Stimulated activated CD4-positive, alpha-beta T cell treated with anti-CD3 and anti-CD28 coated beads, TNF-alpha, amount 100 ng/mL, for 48 hours (primary cell): ENCODE measurements around the gene TOPBP1.
"Not testable (repeated sequence)": the region's sequence is repeated elsewhere in the genome, so short reads cannot be mapped to it uniquely, and the experiment has no call there.

ENCODE experiments used
- DNase-seq, 3 donors: peaks; one replicate each; pipeline ENCODE4 v3.0.0-alpha.2; 2020; ENCODE audit warnings: low read depth in 3 of 3

Gene TOPBP1

DNA sequence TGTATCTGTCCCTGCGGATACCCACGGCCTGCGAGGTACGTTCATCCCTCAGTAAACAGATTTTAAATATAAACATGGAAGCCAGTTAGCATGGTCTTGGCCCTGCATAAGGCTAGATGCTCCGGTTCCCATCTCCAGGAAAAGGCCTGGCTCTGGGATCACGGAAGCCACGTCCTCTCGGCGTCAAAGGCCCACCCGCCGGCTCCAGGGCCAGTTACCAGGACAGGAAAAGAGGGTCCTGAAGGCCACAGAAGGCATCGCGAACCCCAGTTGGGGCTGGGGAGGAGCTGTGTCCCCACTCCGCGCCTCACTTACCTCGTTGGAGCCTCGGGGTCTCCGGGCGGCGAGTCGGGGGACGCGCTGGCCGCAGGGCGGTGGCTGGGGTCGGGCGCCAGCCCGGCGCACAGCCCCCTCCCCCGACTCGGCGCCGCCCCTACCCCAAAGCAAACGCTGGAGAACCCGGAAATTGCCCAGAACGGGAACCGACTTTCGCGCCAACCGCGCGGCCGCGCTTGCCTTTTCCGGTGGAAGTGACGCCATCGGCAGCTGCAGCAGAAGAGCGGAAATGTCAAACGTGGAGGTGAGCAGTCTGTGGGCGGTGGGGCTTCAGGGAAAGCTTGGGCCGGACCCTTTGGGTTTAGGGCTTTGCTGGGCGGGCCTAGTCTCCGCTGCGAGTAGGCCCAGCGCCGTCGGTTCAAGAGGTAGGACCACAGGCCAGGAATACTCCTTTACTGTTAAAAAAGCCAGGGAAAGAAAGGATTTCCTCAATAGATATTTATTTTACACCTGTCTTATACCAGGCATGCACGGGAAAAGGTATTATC is at the start of gene TOPBP1:
TSS of gene TOPBP1 (minus strand) at position 488 of the 824 bp plus-strand sequence. CDS start 814 bp downstream, outside the sequence.
- peak; percentile 80 to 90 (median 81) for DNase-seq

DNA sequence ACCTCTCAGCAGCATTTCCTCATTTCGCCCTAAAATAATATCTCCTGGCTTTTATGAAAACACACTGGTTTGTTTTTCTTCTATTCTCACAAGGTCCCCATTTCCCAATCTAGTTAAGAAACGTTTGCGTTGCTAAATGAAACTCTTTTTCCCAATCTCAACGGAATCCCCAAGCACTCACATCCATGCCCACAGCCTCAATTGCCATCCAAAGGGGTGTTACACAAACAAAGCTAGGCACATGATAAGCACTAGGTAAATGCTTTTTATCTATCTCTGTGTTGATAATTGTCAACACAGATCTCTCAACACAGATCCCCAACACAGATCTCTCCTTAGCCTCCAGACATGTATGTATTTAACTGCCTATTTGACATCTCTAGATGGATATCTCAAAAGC is 49.3 kb upstream of the TOPBP1 start:
- DNase-seq, result no peak

DNA sequence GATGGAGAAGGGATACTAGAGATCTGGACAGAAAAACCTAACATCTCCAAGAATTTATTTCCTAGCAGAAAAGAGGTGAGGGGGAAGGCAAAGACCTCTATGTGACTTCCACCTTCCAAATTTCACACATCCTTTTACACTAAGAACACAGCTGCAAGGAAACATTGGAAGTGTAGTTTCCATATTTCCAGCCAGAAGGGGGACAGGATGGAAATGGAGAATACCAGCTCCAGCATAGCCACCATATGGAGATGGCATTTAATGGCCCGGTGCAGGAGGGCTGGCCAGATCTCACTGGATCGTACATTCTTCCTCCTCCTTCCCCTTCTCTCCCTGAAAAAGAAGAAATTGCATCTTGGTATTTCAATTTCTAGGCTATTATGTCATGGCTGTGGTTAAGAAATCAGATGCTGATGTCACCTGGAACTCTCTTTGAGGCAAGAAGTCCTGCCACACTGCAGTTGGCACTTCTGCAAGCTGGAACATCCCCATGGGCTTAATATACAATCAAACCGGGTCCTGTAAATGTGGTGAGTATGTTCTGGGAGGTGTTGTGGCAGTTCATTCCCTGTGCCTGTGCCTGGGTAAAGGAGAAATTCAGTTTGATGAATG is 47.5 kb upstream of the TOPBP1 start:
- no peak for DNase-seq

DNA sequence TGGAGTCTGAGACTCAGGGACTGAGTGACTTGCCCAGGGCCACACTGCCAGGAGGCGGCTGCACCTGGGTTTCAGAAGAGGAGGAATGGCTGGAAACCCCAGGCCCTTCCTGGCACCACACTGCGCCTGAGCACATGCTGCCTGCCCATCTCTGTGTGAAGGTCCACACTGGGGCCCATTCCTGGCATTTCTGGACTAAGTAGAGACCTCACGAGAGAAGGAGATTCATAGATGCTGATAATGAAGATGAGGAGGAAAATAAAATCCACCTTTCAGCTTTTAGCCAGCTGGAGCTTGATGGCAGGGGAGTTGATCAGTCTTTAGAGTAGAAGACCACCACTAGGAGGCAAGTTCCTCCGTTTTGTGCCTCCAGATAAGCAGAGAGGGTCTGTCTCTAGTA is 44.3 kb upstream of the TOPBP1 start:
- DNase-seq, result no peak

DNA sequence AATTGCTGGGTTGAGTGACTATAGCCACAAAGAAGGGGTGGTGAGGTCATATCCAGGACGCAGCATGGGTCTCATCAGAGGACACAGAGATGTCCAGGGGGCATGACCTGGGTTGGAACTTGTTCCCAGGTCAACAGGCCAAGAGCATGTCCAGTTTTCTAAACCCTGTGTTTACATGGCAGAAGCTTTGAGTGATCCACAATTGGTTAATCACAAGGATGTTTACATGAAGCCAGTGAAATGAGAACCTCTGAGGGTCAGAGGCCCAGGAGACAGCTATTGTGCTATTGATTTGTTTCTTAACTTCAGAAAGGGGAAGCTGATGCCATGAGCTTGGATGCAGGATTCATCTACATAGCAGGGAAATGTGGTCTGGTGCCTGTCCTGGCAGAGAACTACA is 42.2 kb upstream of the TOPBP1 start:
- DNase-seq, result no peak

DNA sequence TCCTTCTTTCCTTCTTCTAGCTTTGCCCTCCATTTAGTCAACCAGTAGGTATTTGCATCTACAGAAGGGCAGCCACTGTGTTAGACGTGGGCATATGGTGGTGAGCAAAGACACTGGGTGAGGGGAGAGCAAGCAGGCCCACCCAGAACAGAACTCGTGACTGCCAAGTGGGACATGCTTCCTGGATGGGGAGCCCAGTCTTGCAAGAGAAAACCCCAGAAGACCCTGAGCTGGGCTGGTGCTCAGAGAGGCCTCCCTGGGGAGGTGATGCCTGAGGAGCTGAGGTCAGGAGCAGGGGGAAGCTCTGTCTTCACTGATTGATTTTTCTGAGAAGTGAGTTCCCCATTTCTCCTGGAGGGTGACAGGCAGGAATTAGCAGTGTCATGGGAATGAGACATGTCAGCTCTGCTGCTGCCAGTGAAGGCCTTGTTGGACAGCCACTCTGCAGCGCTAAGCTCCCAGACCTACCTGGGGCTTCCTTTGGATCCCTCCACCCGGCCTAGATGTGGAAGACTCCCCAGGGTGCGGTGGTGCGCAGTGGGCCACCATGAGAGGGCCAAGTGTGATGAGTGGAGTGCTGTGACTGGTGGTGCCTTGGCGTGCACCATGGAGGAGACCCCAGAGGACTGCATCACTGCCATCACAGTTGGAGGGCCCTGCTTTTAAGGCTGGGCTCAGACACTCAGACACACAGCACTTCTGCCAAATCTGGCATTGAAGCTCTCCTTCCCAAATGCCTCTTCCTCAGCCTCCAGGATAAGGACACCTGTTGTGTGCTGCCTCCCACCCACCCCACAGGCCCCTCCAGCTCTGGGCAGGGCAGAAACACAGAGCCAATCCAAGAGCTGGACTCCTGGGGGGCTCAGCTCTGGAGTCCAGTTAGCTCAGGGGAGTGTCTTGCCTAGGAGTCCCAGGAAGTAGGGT is 40.0 kb upstream of the TOPBP1 start:
- no peak for DNase-seq

DNA sequence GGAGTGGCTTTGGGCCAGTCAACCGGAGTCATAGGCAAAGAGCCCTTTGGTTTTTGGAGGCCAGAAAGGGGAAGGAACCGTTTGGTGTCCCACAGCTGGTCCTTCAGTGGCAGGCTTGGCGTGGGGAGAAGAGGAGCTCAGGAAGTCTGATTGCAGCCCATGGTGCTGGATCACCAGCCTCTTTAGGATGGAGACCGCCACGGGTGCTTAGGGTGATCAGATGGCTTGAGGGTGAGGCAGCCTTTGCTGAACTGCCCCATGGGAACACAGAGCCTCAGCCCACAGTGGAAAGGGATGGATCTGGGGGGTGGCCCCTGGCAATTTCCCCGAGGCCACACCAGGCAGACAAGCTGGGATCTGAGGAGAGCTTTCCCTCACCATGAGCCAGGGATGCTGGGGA is 38.6 kb upstream of the TOPBP1 start:
- no peak for DNase-seq

DNA sequence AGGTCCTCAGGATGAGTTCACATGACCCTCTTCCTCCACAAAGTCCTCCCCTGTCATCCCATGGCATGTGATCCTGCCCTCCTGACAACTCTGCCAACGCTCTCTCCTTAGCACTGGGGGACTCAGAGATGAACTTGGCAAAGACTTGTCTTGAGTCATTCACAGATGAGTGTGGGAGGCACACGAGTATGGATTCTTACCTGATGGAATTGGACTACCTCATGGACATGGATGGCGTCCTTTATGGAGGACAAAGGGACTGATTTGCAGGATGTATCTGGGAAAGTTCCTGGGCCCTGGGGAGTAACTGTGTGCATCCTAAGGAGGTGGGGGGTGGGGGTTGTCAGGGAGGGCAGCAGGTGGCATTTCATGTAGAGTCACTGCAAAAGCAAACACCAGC is 38.2 kb upstream of the TOPBP1 start:
- DNase-seq, result no peak

DNA sequence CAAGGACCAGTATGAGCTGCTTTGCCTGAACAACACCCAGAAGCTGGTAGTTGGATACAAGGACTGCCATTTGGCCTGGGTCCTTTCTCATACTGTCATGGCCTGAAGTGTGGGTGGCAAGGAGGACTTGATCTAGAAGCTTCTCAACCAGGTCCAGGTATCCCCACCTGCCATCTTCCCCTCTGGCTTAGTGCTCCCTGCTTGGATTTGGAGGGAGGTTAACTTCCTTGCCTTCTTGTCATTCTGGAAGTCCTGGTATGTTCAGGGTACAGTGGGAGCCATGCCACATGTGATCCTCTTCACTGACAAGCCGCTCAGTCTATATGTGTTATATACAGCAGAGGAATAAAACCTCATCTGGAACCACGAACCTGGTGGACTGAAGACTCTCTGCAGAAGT is 37.7 kb upstream of the TOPBP1 start:
- DNase-seq, result no peak

DNA sequence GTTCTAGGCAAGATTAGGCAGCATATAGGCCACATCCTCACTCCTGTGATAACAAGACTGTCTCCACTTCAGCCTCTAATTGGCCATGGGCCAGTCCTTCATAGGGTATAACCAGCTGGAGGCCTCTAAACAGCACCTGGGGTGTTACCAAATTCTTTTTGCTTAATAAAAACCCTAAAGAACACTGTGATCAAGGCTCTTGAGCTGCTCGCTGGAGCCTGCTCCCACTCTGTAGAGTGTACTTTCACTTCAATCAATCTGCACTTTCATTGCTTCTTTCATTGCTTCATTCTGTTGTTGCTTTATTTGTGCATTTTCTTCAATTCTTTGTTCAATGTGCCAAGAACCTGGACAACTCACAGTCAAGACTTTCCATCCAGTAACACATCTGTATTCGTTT is 36.2 kb upstream of the TOPBP1 start:
- DNase-seq, result no peak

DNA sequence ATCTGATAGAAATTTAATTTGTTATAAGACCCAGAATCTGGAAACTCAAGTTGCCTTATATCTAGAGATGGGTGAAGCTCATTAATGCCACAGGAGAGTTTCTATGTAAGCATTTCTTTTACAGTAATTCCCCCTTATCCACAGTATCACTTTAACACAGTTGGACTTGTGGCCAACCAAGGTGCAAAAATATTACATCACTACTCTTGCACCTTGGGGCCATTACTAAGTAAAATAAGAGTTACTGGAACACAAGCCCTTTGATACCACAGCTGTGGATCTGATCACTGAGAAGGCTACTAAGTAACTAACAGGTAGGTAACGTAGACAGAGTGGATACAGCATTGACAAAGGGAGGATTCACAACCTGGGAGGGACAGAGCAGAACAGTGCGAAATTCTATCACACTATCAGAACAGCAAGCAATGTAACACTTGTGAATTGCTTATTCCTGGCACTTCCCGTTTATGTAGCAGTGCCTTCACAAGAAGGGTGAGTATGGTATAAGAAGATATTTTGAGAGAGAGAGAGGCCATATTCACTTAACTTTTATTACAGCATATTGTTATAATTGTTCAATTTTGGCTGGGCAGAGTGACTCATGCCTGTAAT is 33.9 kb upstream of the TOPBP1 start:
- DNase-seq, result no peak

DNA sequence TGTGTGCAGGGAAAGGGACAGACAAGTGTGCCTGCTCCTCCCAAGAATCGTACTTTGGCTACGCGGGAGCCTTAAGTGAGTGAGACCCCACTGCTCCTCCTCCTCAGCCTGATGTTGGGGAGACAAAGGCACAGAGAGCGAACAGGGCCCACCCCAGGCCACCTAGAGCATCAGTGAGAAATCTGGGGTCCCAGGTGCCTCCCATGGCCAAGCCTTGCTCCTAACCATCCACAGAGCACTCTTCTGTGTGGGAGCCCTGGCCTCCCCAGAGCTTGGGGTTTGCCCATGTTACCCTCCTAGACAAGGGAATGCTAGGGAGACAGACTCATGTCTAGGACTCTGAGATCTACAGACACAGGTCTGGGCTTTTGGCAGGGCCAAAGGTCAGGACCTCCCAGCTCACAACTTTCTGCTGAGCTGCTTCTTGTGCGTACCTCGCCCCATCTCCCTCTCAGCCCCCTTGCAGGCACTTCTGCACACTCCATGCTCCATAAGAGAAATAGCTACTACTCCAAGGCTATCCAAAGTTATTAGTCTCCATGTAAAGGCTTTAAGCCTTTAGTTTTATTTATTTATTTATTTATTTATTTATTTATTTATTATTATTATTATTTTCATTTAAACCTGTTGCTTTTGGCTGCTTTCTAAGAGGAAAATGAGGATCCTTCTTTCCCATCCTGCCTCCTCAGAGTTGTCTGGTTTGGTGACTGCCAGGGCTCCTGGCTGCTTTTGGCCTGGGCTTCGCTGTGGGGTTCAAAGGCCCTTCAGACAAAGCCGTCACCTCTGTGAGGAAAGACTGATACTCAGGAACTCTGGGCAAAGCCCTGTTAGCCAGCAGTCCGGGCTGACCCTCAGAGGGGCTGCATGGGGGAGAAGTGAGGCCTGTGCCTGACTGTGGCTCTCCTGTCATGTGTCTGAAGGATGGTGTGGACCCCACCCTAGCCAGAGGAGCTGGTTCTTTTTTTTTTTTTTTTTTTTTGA is 32.8 kb upstream of the TOPBP1 start:
- DNase-seq, result no peak

DNA sequence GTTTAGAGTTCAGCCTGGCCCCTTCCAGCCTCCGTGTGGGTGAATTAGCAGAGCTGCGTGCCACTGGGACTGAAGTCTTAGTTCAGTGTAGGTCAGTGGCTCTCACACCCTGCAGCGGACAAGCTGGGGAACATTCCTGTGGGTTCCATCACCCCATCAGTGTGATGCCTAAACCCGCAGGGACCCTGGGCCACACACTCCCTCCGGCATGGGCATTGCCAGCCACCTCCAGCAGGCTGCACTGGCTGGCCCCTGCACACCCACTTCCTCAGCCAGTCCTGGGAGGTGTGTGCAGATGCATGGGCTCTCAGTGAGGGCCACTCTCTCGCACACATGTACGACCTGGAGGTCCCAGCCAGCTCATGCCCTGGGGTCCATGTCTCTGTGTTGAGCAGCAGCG is 32.1 kb upstream of the TOPBP1 start:
- DNase-seq, result no peak

DNA sequence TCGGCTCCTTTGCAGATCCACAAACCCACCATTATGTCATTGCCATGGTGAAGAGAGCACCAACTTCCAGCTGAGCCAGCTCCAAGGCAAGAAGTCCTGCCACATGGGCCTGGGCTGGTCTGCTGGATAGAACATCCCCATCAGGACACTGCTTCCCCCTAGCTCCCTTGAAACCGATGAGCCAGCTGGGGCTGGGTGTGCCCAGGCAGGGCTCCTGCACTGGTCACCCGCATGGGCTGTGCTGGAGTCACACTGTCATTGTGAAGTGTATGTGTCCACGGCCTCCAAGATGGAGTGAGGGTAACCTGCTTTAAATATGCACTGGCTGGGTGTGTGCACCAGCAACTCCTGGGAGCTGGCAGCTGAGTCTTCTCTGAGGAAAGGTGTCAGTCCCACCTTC is 31.0 kb upstream of the TOPBP1 start:
- no peak for DNase-seq

DNA sequence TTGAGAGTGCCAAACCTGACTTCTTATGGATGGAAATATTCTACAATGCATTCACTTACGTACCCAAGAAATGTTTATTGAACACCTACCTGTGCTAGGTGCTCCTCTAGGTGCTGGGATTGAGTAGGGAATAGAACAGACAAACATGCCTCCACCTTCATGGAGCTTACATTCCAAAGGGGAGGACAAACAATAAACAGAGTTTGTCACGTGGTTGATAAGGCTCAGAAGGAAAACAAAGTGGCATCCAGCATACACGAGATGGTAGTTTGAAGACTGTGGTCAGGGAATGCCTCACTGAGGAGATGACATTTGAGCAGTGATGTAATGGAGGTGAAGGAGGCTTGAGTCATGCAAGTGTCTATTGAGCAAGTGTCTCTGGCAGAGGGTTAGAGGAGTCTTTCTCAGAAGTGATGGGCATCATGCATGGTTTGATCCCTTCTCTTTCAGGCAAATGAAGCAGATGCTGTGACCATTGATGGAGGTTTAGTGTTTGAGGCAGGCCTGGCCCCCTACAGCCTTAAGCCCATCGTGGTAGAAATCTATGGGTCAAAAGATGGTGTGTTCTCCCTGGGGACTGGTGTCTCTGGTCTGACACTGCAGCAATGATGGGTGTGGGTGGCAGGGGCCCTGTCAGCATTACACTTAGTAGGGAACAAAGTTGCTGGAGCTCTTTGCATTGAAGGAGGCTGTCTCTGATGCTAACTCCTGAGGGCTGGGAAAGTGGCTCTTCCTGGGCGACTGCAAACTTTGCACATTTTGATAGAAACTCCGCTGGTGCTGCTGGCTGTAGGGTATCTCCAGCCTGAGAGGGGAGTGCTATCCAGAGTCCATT is 29.7 kb upstream of the TOPBP1 start:
- no peak for DNase-seq

DNA sequence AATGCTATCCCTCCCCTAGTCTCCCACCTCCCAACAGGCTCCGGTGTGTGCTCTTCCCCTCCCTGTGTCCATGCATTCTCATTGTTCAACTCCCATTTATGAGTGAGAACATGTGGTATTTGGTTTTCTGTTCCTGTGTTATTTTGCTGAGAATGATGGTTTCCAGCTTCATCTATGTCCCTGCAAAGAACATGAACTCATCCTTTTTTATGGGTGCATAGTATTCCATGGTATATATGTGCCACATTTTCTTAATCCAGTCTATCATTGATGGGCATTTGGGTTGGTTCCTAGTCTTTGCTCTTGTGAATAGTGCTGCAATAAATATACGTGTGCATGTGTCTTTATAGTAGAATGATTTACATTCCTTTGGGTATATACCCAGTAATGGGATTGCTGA is 16.3 kb upstream of the TOPBP1 start:
- DNase-seq, result not testable (repeated sequence)

DNA sequence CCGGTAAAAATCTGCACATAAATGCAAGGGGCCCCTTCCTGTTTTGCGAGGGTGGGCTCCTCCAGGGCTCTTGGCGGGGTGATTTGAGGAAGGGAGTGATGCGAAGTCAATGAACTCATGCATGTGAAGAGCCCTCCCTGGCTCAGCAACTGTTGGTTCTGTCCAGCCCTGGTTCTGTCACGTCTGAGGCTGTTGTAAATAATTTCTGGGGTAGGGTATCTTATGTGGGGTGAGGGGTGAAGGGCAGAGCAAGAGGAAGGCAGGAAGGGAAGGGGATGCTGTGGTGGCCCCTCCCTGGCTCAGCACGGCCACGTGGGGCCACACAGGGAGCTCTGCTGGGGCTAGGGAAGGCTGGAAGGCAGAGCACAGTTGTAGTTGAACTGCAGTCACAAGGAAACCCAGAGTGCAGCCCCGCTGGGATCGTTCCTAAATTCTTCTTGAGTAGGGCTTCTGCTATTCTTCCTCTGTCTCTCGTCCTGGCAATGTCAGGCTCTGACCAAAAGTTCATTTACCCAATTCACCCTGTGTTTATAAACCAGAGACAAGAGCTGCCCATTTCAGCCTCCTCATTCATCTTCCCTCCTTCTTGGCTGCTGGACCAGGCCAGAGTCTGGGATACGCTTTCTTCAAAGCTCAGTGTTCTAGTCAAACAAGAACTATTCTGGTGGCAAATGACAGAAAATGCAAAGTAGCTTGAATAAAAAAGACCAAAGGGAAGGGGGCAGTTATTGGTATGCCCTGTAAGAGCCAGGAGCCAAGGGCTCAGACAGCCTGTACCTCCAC is 14.8 kb upstream of the TOPBP1 start:
- DNase-seq, result no peak

DNA sequence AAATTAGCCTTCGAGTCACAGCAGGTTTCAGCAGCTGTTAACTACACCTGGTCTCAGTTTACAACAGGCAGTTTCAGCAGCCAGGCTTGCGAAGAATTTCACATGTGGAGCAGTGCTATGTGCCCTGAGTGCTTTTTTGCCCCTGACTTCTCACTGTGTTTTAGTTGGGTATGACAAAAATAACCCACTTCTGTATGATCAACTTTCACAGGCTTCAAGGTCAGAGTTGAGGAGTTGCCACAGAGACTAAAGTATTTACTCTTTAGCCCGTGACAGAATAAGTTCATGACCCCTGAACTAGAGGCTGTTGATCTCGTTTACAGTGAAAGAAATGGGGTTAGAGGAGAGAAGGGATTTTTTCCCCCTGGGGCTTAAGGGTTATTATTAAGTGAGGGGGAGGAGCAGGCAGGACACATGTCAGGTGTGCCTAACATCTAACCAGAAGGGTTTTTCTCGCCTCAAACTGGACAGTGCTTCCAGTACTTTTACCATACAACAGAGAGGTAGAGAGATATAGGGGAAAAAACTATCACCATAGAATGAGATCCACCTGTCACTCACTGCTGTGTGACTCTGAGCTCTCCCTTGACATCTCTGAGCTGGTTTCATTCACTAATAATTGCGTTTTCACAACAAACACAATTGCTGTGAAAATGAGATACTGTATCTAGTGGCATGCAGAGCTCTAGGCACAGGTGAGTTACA is 14.0 kb upstream of the TOPBP1 start:
- DNase-seq, result no peak
